OCI-LY1 (cell line): ENCODE data around the gene UNCX.

ENCODE experiments used
- H2AFZ ChIP-seq: fragments of 200-600 bp; sonication (generic), shearing (Covaris generic); 2 replicates; pipeline ENCODE4 v1.6.0; 2014; ENCODE audit warnings: antibody characterized with exemption, mild to moderate bottlenecking, low read length
- H3F3A ChIP-seq: fragments of 200-600 bp; sonication (generic), shearing (Covaris generic); 2 replicates; pipeline ENCODE4 v1.6.0; 2014; ENCODE audit warnings: mild to moderate bottlenecking, antibody characterized with exemption, low read length, moderate library complexity; ENCODE audit not compliant: insufficient read depth
- H3K27ac ChIP-seq: fragments of 200-600 bp; sonication (generic); 2 replicates; pipeline ENCODE4 v1.5.1; 2014; ENCODE audit warnings: low read length, mixed run types, mild to moderate bottlenecking, low read depth; ENCODE audit not compliant: poor library complexity, severe bottlenecking
- H3K27me3 ChIP-seq: fragments of 200-600 bp; sonication (generic); 2 replicates; pipeline ENCODE4 v1.6.0; 2014; ENCODE audit warnings: antibody characterized with exemption, mild to moderate bottlenecking, low read length, moderate library complexity; ENCODE audit not compliant: insufficient read depth
- H3K36me3 ChIP-seq: fragments of 200-600 bp; sonication (generic); 2 replicates; pipeline ENCODE4 v1.6.1; 2014; ENCODE audit warnings: mild to moderate bottlenecking, antibody characterized with exemption, low read length, moderate library complexity, mixed read lengths; ENCODE audit not compliant: insufficient read depth
- H3K4me1 ChIP-seq: fragments of 200-600 bp; sonication (generic); 2 replicates; pipeline ENCODE4 v1.5.1; 2014; ENCODE audit warnings: mild to moderate bottlenecking, low read length, moderate library complexity; ENCODE audit not compliant: insufficient read depth, severe bottlenecking
- H3K4me2 ChIP-seq: fragments of 200-600 bp; sonication (generic), shearing (Covaris generic); 2 replicates; pipeline ENCODE4 v1.6.1; 2014; ENCODE audit warnings: low read length
- H3K4me3 ChIP-seq: fragments of 200-600 bp; sonication (generic); 2 replicates; pipeline ENCODE4 v1.5.1; 2014; ENCODE audit warnings: low read length, low read depth, mild to moderate bottlenecking, mixed read lengths; ENCODE audit not compliant: poor library complexity, severe bottlenecking
- H3K79me2 ChIP-seq: fragments of 200-600 bp; shearing (Covaris generic); 2 replicates; pipeline ENCODE4 v1.6.1; 2016; ENCODE audit warnings: mixed run types, low read length, mixed read lengths; ENCODE audit not compliant: insufficient read depth
- H3K9ac ChIP-seq: fragments of 200-600 bp; sonication (generic), shearing (Covaris generic); 2 replicates; pipeline ENCODE4 v1.6.1; 2014; ENCODE audit warnings: mild to moderate bottlenecking, low read length, mixed read lengths
- H3K9me2 ChIP-seq: fragments of 200-600 bp; sonication (generic), shearing (Covaris generic); 2 replicates; pipeline ENCODE4 v1.6.1; 2014; ENCODE audit warnings: low read depth, mild to moderate bottlenecking, low read length, mixed read lengths
- H3K9me3 ChIP-seq: fragments of 200-600 bp; shearing (Covaris generic); 2 replicates; pipeline ENCODE4 v1.6.1; 2014; ENCODE audit warnings: low read length, mixed read lengths
- H4K20me1 ChIP-seq: fragments of 200-600 bp; sonication (generic), shearing (Covaris generic); 2 replicates; pipeline ENCODE4 v1.6.0; 2016; ENCODE audit warnings: mild to moderate bottlenecking, low read length; ENCODE audit not compliant: insufficient read depth
- CTCF ChIP-seq: fragments of 200-600 bp; sonication (generic), shearing (Covaris generic); IDR thresholded peaks from 2 replicates; pipeline ENCODE4 v1.5.1; 2017; ENCODE audit warnings: mild to moderate bottlenecking, antibody characterized with exemption, low read length, moderate library complexity, mixed read lengths
- EZH2 ChIP-seq: fragments of 200-600 bp; sonication (generic), shearing (Covaris generic); IDR thresholded peaks from 2 replicates; pipeline ENCODE4 v1.8.0; 2017; ENCODE audit warnings: borderline replicate concordance, mixed run types, mild to moderate bottlenecking, antibody characterized with exemption, low read length, moderate library complexity, mixed read lengths

Gene UNCX

DNA sequence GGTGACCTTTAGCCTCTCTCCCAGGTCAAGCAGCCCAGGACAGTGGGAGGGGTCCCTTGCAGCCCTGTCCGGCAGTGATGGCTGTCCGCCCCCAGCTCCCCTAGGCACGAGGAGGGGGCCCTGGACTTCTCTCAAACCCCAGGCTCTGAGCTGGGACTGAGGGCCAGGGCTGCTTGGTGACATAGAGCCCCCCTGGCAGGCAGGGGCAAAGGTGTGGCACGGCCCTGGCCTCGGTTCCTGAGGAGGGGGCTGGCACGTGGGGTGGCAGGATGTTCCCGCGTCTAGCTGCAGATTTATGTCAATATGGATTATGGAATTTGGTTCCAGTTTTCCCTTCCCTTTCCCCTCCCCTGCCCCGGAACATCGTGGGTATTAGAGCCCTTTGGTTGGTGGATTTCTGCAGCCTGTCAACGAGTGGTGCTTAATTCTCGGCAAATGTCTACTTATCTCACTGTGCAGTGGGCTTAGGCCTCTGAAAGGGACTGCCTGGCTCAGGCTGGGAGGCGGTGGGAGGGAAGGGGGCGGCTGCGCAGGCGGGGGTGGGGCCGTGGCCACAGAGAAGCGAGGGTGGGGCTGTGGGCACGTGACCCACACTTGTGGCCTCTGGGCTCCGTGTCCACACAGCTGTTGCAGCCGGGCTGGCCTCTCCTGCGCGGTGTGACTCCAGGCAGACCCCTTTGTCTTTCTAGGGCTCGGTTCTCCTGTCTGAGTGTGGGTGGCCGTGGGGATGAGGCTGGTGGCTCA is 19.3 kb downstream of the UNCX start:
- Histone ChIP-seq H3K27me3 (0 out of 2 replicates have a peak, but pooled peaks cover 4% of the 10 kb centered on the region), H3K4me3 (no peak overlapping the region), H3K9me3 (no peaks in the 10 kb centered on the region), H3K27ac (no peak overlapping the region), H4K20me1 (no peaks in the 10 kb centered on the region), H3K79me2 (no peaks in the 10 kb centered on the region), H3F3A (no peaks in the 10 kb centered on the region), H2AFZ (no peak overlapping the region), H3K4me1 (no peaks in the 10 kb centered on the region), H3K9ac (no peak overlapping the region), H3K9me2 (no peaks in the 10 kb centered on the region), H3K4me2 (no peak overlapping the region), H3K36me3 (no peaks in the 10 kb centered on the region)
- TF ChIP-seq EZH2: no peak
- no peak for TF ChIP-seq CTCF

GRCh38 chr7:1252540-1253090 is 19.9 kb downstream of the UNCX start:
- no peak for TF ChIP-seq EZH2
- no peak for TF ChIP-seq CTCF
- 0 out of 2 replicates have a peak, but pooled peaks cover 4% of the 10 kb centered on the region for H3K27me3 ChIP-seq

GRCh38 chr7:1253681-1254181 is 21.1 kb downstream of the UNCX start:
- Histone ChIP-seq H3F3A (no peaks in the 10 kb centered on the region), H3K27me3 (0 out of 2 replicates have a peak, but pooled peaks cover 4% of the 10 kb centered on the region), H3K27ac (no peak overlapping the region), H3K79me2 (no peaks in the 10 kb centered on the region), H3K4me3 (no peak overlapping the region), H2AFZ (no peak overlapping the region), H3K36me3 (no peaks in the 10 kb centered on the region), H3K9ac (no peak overlapping the region), H3K4me2 (no peak overlapping the region), H3K4me1 (no peaks in the 10 kb centered on the region), H4K20me1 (no peaks in the 10 kb centered on the region), H3K9me2 (no peaks in the 10 kb centered on the region), H3K9me3 (no peaks in the 10 kb centered on the region)
- TF ChIP-seq CTCF: no peak
- TF ChIP-seq EZH2: no peak

More at GRCh38 chr7:1252540-1253090, 19.9 kb downstream of the UNCX start:
- Histone ChIP-seq H4K20me1 (no peaks in the 10 kb centered on the region), H2AFZ (no peak overlapping the region), H3K27ac (no peak overlapping the region), H3K9me2 (no peaks in the 10 kb centered on the region), H3K4me3 (no peak overlapping the region), H3K36me3 (no peaks in the 10 kb centered on the region), H3K4me1 (no peaks in the 10 kb centered on the region), H3K9me3 (no peaks in the 10 kb centered on the region), H3K9ac (no peak overlapping the region), H3K4me2 (no peak overlapping the region), H3F3A (no peaks in the 10 kb centered on the region), H3K79me2 (no peaks in the 10 kb centered on the region)
